AG09319 (cell line): ENCODE data around the gene ADGRL3.

ENCODE experiments used
- DNase-seq: peaks from one replicate; pipeline ENCODE4 v3.0.0-alpha.2; 2010; ENCODE audit warnings: low read depth; ENCODE audit errors: extremely low read depth
- TF ChIP-seq, protein P1 (sequence below): IDR thresholded peaks from 2 replicates; pipeline ENCODE4 v1.5.1; 2011; ENCODE audit warnings: low read depth, mild to moderate bottlenecking, inconsistent platforms, low read length, moderate library complexity

ADGRL3 gene

DNA sequence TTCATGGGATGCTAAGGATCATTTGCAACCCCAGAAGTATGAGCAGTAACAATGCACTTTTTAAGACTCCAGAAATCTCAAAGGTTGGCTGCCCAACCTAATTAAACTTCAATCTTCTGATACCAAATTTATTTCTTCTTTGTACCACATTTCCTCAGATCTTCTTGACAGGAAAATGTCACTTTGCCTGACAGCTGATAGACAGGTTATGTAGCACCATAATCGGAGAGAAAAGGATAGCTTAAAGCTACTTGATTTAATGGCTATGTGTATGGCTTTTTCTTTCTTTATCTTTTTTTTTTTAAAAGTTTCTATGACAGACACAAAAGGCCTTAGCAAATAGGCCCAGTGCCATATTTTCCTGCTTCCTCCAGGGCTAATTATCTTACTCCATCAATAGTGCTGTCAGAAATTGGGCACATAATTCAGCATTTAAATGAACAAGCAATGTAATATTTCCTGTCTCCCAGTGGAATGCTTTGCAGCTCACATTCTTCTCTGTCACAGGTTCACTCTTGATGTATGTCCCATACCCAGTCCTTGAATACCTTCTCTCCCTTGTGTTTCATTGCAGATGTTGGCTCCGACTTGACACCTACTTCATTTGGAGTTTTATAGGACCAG lies 795.7 kb downstream of the ADGRL3 start:
- TF ChIP-seq, protein P1, sequence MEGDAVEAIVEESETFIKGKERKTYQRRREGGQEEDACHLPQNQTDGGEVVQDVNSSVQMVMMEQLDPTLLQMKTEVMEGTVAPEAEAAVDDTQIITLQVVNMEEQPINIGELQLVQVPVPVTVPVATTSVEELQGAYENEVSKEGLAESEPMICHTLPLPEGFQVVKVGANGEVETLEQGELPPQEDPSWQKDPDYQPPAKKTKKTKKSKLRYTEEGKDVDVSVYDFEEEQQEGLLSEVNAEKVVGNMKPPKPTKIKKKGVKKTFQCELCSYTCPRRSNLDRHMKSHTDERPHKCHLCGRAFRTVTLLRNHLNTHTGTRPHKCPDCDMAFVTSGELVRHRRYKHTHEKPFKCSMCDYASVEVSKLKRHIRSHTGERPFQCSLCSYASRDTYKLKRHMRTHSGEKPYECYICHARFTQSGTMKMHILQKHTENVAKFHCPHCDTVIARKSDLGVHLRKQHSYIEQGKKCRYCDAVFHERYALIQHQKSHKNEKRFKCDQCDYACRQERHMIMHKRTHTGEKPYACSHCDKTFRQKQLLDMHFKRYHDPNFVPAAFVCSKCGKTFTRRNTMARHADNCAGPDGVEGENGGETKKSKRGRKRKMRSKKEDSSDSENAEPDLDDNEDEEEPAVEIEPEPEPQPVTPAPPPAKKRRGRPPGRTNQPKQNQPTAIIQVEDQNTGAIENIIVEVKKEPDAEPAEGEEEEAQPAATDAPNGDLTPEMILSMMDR: no peak

DNA sequence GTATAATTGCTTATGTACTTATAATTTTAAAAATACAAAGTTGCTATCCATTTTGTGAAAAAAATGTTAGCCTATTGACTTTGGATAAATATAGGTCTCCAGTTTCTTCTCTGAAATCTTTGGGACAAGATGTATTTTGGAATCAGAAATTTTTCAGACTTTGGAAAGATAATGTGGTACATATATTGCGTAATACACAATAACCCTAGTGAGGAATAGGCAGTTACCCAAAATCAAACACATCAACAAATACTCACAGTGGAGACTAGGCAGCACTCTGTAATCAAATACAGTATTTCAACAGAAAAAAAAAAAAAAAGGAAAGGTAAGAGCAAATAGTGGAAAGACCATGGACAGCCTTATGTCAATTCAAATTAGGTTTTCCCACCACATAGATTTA lies 796.8 kb downstream of the ADGRL3 start:
- TF ChIP-seq, protein P1: no peak
- no peak for DNase-seq

More for the DNA sequence above, 795.7 kb downstream of the ADGRL3 start:
- no peak for DNase-seq

DNA sequence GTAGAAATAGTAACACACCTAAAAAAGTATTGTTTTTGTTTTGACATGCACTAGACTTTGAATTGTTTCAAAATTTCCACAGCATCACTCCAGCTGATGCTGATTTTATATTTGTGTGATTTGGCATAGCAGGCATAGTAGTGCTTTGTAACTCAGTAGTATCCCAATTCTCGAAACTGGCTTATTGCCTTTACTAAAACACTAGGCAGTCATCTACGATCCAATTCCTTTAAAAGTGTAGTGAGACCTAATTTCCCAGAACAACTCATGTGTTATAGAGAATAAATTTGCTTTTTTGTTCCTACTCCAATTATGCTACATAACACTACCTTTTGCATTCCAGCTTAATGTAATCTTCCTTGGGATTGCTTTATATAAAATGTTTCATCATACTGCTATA lies 797.7 kb downstream of the ADGRL3 start:
- TF ChIP-seq, protein P1: no peak
- DNase-seq: no peak

DNA sequence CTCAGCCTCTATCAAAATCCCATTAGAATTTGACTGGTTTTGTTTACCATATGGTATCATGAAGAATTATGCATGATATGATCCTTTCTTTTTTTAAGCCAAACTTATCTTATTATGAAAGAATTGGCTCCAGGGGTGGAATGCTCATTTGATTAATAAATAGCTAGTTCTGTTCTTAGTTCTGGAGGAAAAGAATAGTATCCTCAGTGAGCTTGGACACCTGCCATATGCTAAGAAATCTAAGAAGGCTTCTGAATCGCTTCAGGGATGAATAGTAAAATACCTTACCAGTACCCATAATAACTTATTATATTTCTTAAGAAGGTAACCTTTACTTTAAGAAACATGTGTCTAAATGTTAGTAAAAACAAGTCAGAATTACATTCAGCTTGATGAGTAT lies 803.6 kb downstream of the ADGRL3 start:
- TF ChIP-seq, protein P1: no peak
- no peak for DNase-seq

DNA sequence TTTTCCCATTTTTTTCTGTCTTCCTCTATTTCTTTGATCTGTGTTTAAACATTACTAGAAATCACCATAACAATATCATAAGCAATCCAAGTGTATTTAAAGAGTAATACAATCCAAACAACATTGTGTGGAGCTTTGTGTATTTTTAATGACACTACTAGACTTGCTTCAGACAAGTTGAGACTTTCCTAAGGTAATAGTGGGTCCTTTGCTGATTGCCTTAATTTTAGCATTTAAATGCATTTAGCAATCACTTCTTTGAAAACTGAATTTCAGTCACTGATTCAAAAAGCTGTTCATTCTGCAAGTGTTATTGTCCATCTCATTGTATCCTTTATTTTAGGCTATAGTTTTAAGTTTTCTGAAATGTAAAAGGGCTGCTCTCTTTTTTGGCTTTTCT lies 804.8 kb downstream of the ADGRL3 start:
- DNase-seq: no peak
- TF ChIP-seq, protein P1: no peak

DNA sequence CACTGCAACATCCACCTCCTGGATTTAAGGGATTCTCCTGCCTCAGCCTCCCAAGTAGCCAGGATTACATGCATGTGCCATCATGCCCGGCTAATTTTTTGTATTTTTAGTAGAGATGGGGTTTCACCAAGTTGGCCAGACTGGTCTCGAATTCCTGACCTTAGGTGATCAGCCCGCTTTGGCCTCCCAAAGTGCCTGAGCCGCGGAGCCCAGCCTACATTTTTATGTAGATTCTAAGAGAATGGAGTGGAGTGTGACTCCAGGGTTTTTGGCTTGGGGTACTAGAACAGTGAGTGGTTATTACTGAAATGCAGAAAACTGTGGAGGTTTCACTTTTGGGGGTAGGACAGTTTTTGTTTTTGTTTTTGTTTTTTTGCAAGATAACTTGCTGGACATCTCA lies 806.0 kb downstream of the ADGRL3 start:
- TF ChIP-seq, protein P1: no peak
- no peak for DNase-seq

DNA sequence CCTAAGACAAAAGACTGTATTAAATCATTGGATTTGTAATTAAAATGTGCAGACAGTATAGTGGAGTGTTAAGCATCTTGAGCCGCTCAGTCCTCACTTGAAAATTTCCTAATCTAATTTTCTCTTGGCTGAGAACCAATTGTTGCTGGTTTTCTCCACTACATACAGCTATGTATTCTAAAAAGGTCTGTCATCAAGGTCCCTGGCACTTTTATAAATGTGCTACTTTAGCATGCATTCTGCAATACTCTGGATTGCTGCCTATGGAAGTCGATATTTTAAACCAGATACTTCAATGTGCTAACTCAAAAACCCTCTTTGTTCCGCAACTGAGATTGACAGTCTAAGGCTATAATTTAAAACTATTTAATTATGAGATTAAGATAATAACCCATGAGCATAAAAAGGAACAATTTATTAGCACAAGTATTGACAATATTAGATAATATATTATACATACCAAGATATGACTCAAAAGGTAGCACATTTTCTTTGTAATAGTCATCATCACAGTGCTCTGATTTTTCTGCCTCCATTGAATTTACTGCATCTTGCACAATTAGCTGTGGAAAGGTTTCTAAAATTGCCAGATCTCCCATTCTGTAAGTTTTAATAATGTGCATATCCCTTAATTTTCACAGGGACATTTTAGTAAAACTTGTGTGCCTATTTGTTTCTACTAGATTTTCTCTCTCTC lies 815.1 kb downstream of the ADGRL3 start:
- no peak for DNase-seq
- TF ChIP-seq, protein P1: no peak
